GM12874 (cell line): ENCODE results near the gene TP53I11.

Experiments used
- CTCF ChIP-seq: IDR thresholded peaks from 2 replicates; pipeline ENCODE4 v1.5.1; 2011; ENCODE audit warnings: low read depth, mild to moderate bottlenecking, control low read depth, low read length, moderate library complexity; ENCODE audit not compliant: insufficient read depth

The TP53I11 gene

GRCh38 chr11:44977493-44977984 lies 26.9 kb upstream of the TP53I11 start:
- TF ChIP-seq CTCF = no peak

- TF ChIP-seq CTCF = no peak
Measured at GRCh38 chr11:44976576-44976975, 25.9 kb upstream of the TP53I11 start.

GRCh38 chr11:44974402-44975000 lies 23.8 kb upstream of the TP53I11 start:
- no peak for TF ChIP-seq CTCF

GRCh38 chr11:44973632-44974401 lies 23.1 kb upstream of the TP53I11 start:
- TF ChIP-seq CTCF = no peak

- TF ChIP-seq CTCF = no peak
Measured at GRCh38 chr11:44972746-44973435, 22.2 kb upstream of the TP53I11 start.

- no peak for TF ChIP-seq CTCF
Measured at GRCh38 chr11:44971185-44971584, 20.5 kb upstream of the TP53I11 start.

GRCh38 chr11:44970293-44970692 lies 19.6 kb upstream of the TP53I11 start:
- no peak for TF ChIP-seq CTCF
